KG1 (cell line): ENCODE results near the gene OSBPL10.
A peak's percentile ranks its signal among the peaks of the same experiment; 100 is the strongest.
"Not testable (repeated sequence)": the region's sequence is repeated elsewhere in the genome, so short reads cannot be mapped to it uniquely, and the experiment has no call there.

Source experiments
- DNase-seq: peaks from one replicate; lab custom pipeline; 2025; lab: John Stamatoyannopoulos, UW

Gene OSBPL10

DNA sequence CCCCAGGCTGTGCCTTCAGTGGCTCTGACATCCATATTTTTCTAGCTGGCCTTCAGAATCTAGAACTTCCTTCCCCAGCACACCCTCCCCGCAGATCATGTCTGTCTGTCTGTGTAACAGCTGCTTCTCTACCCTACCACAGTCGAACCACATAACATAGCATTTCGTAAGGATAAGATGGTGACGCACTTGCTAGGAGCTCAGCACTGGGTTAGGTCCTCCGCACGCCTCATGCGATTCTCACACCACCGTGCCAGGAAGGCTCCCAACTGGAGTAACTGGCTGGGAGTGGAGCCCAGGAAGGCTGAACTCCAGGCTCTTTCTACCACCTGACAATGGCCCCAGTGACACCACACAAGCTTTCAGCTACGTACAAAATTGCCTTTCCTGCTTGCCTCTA lies 279.8 kb downstream of the OSBPL10 start:
- DNase-seq: no peak

DNA sequence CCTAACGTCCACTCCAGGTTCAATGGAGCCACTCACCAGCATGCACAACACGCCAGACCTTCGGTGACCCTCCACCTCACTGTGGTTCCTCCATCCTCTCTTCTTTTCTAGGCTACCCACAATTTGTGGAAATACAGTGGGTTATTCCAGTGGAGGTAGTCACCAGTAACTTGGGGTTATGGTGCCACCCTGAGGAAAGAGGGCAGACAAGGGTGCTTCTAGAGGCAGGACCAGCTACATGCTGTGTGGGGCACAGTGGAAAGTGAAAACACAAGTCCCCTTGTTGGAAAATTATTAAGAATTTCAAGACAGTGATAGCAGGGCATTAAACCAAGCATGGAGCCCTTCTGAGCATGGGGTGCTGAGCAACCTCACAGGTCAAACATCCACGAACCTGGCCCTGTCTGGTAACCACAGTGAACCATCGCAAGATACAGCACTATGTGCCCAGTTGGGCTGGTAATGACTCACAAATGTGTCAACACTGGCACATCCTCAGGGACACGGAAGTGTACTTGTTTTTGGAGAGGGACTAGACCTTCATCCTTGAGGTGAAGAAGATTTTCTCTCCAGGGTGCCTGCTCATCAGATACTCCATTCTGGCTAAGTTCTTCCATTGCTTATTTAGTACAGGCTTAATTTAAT lies 281.6 kb downstream of the OSBPL10 start:
- DNase-seq: no peak

DNA sequence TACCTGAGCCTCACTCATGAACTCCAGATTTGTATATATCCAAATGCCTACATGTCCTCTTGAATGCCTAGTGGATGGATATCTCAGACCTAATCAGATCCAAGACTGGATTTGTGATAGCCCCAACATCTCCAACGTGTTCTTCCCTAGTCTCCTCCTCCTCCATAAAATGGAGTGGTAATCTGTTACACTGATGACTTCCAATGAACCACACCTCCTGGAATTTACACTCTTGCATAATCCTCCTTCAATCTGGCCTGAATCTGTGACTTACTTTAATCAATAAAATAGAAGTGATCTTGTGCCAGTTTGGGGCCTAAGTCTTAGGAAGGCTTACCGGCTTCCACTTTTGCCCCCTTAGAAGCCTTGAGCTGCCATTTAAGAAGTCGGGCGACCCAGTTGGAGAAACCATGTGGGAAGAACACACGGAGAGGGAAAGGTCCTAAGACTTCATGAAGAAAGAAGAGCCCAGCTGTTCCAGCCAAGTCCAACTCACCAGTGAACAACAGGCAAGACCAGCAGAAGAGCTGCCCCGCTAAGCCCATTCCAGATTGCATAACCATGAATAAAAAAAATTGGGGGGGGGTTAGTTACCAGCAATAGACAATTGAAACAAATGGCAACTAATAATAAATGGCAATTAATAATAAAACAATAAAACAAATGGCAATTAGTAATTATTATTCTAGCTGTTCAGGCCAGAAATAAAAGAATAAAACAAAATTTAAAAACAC lies 284.1 kb downstream of the OSBPL10 start:
- no peak for DNase-seq

DNA sequence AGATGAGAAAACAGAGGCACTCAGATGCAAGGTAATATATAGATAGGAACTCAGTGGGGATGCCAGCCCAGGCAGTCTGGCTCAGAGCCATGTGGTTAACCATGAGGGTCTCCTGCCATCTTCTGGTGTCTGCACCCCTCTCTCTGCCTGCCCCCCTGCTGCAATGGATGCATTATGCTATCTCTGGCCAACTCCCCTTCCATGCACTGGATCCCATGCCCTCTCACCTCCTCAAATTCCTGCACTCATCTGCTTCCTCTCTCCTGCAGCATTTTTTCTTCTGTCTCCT lies 285.1 kb downstream of the OSBPL10 start:
- no peak for DNase-seq

DNA sequence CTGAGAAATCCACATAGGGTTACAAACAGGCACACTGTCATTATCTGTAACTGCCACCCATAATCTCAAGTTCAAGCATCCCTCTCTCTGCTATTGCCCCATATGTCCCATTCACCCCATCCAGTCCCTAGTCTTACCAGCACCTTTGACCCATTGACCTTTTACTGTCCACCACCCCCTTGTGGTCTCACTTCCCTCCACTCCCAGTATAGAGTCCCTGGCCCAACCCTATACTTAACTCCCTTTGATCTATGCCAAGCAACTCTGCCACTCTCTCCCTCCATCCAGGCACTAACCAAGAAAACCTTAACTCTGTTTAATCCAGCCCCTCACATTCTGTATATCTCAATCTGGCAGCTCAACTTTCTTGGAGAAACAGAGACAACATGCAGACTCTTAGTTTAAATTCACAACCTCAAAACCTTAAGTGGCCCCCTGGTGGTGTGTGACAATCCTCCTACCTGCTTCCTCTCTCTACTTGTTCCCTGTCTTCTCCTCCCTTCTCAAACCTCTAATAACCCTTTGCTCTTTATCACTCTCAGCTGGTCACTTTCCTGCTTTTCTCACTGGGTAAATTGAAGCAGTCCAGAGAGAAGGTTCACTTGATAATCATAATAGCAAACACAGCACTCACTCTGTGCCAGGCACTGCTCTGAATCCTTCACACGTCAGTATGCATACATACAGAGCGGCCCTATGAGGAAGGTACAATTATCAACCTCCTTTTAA lies 285.6 kb downstream of the OSBPL10 start:
- peak; percentile 17 for DNase-seq

DNA sequence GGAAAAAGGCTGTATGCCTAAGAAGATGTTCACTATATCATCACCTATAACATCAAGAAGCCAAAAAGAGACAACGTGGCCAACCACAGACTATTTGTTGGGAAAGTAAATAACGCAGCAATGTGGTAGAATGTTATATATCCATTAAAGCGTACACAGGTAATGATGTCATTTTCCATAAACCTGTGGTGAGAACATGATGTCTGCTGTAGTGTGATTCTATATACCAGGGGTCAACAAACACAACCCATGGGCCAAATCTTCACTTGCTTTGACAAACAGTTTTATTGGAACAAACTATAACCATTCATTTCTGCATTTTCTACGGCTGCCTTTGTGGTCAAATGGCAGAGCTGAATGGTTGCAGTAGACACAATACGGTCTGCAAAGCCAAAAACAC lies 287.7 kb downstream of the OSBPL10 start:
- no peak for DNase-seq

DNA sequence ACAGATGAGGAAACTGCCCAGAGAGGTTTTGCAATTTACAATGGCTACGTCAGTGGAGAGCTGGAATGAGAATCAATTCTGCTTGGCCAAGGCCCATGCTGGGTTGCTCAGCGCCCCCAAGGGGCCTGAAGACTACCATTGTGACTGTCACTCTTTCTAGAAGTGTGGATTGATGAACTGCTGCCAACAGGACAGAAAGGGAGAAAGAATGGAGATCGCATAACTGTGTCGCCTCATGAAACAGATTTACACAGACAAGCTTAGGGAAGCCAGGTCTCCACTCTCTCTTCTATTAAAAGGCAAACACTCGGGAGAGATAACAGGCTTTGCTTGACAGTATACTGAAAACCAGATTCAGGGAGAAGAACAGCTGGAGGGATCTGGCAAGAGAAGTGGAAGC lies 288.3 kb downstream of the OSBPL10 start:
- no peak for DNase-seq

DNA sequence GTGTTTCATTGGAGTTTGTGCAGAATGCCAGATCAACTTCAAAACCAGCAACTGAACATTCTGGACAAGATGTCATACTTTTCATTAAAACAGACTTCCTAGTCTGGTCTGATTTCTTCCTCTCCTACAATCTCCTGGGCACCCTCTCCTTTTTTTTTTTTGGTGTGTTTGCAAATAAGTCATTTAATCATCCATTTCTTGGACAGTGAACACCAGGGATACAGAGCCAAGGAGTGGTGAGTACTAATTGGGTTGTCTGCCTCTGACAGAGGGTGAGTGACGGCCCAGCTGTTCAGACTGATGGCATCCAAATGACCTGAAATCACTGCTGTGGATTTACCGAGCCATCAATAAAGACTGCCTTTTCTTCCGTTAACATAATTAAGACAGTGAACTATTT lies 290.3 kb downstream of the OSBPL10 start:
- no peak for DNase-seq

DNA sequence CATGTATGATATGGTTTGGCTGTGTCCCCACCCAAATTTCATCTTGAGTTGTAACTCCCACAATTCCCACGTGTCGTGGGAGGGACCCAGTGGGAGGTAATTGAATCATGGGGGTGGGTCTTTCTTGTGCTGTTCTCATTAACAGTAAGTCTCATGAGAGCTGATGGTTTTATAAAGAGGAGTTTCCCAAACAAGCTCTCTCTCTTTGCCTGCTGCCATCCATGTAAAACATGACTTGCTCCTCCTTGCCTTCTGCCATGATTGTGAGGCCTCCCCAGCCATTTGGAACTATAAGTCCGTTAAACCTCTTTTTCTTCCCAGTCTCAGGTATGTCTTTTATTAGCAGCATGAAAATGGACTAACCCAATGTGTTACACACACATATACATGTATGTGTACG lies 291.5 kb downstream of the OSBPL10 start:
- DNase-seq: not testable (repeated sequence)

DNA sequence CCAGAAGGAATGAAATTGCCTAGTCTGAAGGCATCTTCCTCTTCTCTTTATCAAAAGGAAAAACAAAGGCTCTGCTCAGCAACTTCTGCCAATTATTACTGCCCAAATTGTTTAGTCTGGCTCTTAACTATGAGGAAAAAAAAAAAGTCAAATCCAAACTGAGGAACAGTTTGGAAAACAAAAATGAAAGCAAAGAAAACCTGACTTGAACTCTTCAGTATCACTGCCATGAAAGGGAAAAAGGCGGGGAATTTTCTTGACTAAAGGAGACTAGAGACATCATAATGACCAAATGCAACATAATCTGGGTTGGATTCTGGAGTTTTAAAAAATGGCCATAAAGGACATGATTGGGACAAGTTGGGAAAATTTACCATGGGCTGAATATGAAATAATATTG lies 292.1 kb downstream of the OSBPL10 start:
- DNase-seq: no peak

DNA sequence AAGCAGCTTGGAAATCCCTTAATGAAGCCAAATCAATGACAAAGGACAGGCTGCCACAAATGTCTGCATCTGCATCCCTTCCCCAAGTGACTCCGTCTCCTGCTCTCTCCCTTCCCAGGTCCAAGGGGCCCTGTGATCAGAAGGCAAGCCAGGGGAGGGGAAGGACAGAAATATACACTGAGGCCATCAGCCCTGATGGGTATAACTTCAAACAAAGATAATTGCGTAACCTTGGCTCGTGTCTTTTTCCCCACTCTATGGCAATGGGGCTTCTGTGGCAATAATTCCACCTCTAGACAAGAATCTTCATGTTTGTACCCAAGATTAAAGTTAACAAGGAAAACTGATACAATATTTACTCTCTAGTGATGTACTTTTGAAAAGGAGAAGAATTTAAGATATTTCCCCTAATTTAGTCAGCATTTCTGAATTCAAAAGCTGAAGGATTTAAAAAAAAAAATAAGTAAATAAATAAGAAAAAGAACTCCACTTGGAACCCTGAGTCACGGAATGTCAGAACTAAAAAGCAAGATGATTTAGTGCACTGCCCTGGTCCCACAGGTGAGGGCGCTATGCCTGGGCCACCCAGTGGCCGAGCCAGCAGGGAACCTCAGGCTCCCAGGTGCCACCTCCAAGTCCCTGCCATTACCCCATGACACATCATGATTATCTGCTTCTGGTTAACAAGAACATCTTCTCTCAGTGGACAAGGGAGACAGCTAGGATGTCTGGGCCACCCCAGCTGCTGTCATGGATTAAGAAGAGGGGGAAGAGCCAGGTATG lies 293.9 kb downstream of the OSBPL10 start:
- no peak for DNase-seq

DNA sequence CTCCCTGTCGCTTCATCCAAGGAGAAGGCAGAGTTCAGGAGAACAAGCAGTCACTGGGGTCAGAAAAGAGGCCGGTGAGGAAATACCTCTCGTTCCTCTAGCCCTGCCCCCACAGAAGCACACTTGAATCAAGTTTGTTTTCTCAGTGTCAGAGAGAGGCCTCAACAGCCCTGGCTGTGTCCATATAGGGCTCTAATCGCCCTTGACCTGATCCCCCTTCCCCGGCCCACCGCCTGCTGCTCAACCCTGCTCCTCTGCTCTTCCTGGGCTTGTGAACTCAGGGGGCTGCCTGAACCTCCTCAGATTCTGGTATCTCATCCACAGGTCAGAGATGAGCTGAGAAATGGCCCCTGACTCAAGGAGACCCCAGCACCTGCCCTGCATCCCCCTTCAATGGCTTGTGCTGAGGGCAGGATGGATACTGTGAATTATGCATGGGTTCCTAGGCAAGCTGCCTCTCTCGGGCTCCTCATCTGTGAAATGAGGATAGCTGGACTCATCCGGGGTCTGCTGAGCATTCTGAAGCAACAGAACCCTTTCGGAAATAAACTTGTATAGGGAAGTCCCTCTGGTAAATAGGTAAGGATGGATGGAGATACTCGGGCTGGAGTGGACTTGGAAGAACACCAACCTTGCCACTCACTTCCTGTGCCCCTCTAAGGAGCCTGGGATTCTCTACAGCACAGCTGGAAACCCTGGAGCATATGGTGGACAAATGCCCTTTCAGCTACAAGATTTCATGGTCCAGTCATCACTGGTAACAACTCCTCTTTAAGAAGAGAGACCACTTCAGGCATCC lies 300.8 kb downstream of the OSBPL10 start:
- no peak for DNase-seq

DNA sequence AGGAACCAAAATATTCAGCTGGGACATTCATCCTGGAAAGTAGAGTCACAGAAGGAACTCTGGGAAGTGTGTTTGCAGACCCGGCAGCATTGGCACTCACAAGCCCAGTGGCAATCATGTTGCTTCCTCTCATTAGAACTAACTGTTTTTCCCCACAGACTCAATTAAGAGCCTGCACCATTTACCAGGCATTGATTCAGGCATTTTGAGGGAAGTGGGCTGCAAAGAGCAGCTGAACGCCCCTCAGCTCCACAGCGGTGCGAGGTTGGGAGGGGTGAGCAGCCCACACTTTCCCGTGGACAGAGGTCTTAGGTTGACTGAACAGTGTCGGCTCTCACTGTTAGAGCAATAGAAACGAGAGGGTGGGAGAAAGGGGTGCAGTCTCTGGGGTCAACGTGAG lies 304.5 kb downstream of the OSBPL10 start:
- DNase-seq: no peak

DNA sequence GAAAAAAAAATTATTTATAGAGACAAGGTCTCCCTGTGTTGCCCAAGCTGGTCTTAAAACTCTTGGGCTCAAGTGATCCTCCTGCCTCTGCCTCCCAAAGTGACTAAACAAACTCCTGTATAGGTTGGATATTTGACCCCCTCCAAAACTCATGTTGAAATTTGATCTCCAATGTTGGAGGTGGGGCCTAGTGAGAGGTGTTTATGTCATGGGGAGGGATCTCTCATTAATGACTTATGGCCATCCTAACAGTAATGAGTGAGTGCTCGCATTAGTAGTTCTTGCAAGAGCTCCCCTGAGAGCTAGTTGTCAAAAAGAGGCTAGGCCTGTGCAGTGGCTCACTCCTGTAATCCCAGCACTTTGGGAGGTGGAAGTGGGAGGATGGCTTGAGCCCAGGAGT lies 307.1 kb downstream of the OSBPL10 start:
- DNase-seq: no peak

DNA sequence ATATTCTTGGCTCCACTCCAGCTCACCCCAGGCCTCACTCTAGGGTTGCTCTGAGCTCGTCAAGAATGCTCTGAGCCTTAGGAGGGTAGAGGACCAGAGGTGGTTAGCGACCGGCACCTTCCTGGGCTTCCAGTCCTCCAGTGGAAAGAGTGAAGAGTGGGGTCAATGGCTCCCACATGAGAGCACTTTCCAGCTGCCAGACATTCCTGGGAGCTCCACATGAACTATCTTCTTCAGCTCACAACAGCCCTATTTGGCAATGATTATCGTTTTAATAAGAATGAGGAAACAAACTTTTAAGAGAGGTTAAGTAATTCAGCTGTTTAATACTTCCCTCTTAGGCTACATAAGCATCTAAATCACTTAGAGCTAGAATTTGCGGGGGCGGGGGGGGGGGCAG lies 309.1 kb downstream of the OSBPL10 start:
- DNase-seq: no peak

DNA sequence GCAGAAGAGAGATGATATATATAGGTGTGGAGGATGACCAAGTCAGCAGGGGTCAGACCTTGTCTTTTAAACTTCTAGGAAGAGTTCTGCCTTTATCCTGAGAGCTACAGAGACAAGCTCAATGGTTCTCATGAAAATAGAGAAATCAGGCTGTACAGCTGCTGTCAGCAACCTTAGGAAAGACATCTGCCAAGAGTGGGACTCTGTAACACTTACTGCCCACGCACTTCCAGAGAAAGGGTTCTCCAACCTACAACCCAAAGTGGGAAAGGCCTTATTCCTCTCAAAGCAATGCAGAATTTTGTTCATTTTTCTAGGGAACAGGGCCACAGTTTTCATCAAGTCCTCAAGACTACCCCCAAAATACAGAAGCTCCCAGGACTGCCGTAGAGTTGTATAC lies 309.6 kb downstream of the OSBPL10 start:
- DNase-seq: no peak

DNA sequence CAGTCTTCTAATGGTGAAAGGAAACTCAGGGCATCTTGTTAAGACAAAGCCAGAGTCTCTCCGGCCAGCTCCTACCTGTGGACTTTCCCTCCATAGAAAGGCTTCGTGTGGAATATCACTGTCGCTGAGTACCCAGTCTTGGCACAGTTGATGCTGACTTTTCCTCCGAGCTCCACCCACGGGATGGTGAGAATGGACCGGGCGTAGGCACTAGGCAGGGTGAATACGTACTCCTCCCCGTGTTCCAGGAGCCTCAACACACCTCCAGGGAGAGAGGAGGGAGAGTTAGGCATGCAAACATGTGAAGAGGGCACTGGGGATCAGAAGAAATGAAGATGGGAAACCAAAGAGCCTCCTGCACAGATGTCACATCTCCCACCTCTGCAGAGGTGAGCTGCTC lies 310.3 kb downstream of the OSBPL10 start:
- no peak for DNase-seq

DNA sequence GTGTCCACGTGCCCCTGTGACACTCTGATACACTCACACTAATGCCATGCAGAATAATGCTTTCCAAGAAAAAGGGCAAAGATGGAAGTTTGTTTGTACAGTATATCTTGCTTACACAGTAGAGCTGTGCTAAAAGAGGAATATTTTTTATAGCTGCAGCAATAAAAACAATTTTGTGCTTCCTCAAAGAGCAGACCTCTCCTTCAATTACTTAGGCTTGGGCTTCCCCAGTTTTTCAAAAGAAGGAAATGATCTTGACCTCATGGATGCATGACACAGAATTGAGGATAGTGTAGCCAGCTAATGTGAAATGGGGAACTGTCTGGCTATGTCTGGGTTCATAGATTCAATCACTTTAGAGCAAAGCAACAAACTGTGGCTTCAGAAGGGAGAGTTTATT lies 310.9 kb downstream of the OSBPL10 start:
- DNase-seq: no peak

DNA sequence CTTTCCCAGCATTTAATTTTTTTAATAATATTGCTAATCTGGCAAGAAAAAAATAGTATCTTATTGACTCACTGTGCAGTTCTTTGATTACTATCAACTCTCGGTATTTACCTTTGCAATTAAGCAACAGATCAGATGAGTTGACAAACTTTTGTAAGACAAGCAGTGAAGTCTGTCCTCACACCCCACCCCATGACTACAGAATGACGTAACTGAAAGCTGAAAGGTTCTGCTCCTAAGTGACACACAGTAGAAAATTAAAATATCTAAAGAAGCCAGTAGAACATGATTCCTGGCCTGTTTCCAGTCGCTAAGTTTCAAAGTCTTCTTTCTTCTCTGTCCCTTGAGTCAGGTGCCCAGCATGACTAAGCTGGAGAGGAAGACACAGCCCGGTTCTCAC lies 312.8 kb downstream of the OSBPL10 start:
- DNase-seq: no peak

DNA sequence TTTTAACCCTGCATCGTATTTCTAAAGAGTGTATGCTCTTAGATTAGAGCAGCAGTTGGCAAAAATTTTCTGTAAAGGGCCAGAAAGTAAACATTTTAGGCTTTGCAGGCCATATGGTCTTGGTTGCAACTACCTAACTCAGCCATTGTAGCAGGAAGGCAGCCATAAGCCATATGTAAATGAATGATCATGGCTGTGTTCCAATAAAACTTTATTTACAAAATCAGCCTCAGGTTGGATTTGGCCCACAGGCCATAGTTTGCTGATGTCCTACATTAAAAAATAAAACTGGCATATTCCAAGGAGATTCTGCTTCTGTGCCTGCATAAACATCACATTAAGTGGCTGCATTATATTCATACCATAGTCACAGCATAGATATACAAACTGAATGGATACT lies 313.5 kb downstream of the OSBPL10 start:
- no peak for DNase-seq

DNA sequence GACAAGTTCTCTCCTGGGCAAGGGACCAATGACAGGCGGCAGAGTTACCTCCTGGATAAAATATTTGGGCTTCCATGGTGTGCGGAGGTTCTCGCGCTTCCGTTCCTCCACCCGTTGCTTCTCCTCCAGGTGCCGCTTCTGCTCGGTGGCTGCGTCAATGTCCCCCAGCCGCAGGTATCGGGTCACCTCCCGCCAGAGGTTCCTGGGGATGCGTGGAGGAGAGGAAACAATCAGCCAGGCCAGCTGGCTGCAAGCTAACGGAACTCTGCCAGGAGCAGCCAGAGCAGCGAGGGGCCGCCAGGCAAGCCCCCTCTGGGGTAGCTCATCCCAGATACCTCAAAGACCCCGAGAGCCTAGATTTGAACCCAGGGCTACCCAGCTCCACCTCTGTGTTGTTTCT lies 317.0 kb downstream of the OSBPL10 start:
- no peak for DNase-seq
